Neural progenitor cell (in vitro differentiated cells): Measurements from ENCODE around the gene SNX30. TPM values are rescaled to one million over a fixed set of nuclear protein-coding genes. Genes with fewer than 3 reads are reported as not detected.
A peak's percentile ranks its signal among the peaks of the same experiment; 100 is the strongest.

ENCODE experiments used
- DNase-seq: peaks from one replicate; pipeline ENCODE4 v3.0.0-alpha.2; 2016; ENCODE audit warnings: low spot score
- H2AFZ ChIP-seq: fragments of 200-600 bp; sonication (generic); replicated peaks from 2 replicates; pipeline ENCODE4 v1.6.1; 2016; ENCODE audit warnings: antibody characterized with exemption
- H3F3A ChIP-seq: fragments of 200-600 bp; sonication (generic); 2 replicates; pipeline ENCODE4 v1.6.1; 2016; ENCODE audit warnings: antibody characterized with exemption, low read depth
- H3K27ac ChIP-seq: fragments of 200-600 bp; sonication (generic); 2 replicates; pipeline ENCODE4 v1.5.1; 2016; ENCODE audit warnings: mild to moderate bottlenecking
- H3K27me3 ChIP-seq: fragments of 200-600 bp; sonication (generic); 2 replicates; pipeline ENCODE4 v1.6.1; 2016; ENCODE audit warnings: mild to moderate bottlenecking, moderate library complexity
- H3K36me3 ChIP-seq: fragments of 200-600 bp; sonication (generic); 2 replicates; pipeline ENCODE4 v1.5.1; 2016
- H3K4me1 ChIP-seq: fragments of 200-600 bp; sonication (generic); 2 replicates; pipeline ENCODE4 v1.6.1; 2016; ENCODE audit warnings: mixed run types
- H3K4me2 ChIP-seq: fragments of 200-600 bp; sonication (generic); 2 replicates; pipeline ENCODE4 v1.6.1; 2016
- H3K4me3 ChIP-seq: fragments of 200-600 bp; sonication (generic); 2 replicates; pipeline ENCODE4 v1.5.1; 2016
- H3K79me2 ChIP-seq: fragments of 200-600 bp; sonication (generic); 2 replicates; pipeline ENCODE4 v1.6.1; 2016; ENCODE audit warnings: low read depth
- H3K9ac ChIP-seq: fragments of 200-600 bp; sonication (generic); 2 replicates; pipeline ENCODE4 v1.6.1; 2016
- H3K9me3 ChIP-seq: fragments of 200-600 bp; sonication (generic); 2 replicates; pipeline ENCODE4 v1.5.1; 2016; ENCODE audit warnings: low read depth
- H4K20me1 ChIP-seq: fragments of 200-600 bp; sonication (generic); 2 replicates; pipeline ENCODE4 v1.6.1; 2016; ENCODE audit warnings: low read depth
- H3K27ac Mint-ChIP-seq: 3 replicates; pipeline ENCODE4 v1.8.0; 2021; ENCODE audit warnings: mixed read lengths
- H3K27me3 Mint-ChIP-seq: 2 replicates; pipeline ENCODE4 v1.8.0; 2022; ENCODE audit warnings: low read depth, mild to moderate bottlenecking, inconsistent platforms, moderate library complexity, mixed read lengths; ENCODE audit not compliant: insufficient read depth
- H3K36me3 Mint-ChIP-seq: 3 replicates; pipeline ENCODE4 v1.8.0; 2021; ENCODE audit warnings: mixed read lengths
- H3K4me1 Mint-ChIP-seq: 3 replicates; pipeline ENCODE4 v1.8.0; 2021; ENCODE audit warnings: mixed read lengths
- H3K4me3 Mint-ChIP-seq: 3 replicates; pipeline ENCODE4 v1.8.0; 2021; ENCODE audit warnings: mild to moderate bottlenecking, moderate library complexity, mixed read lengths
- H3K9me3 Mint-ChIP-seq: 3 replicates; pipeline ENCODE4 v1.8.0; 2020; ENCODE audit warnings: mixed read lengths
- EZH2 ChIP-seq: fragments of 200-600 bp; sonication (generic); IDR thresholded peaks from 2 replicates; pipeline ENCODE4 v1.6.1; 2017; ENCODE audit warnings: antibody characterized with exemption, mild to moderate bottlenecking, moderate library complexity
- EZH2phosphoT487 ChIP-seq: fragments of 200-600 bp; sonication (generic); IDR thresholded peaks from 2 replicates; pipeline ENCODE4 v1.6.1; 2017; ENCODE audit warnings: antibody characterized with exemption
- total RNA-seq: library from RNA; depleted of rRNA; stranded (reverse); fragments of >200 nt; gene quantifications from 2 replicates; pipeline ENCODE4 v1.2.3, GENCODE V29; 2015; ENCODE audit warnings: low replicate concordance
- TF ChIP-seq, protein P1 (sequence below): fragments of 200-600 bp; sonication (generic); IDR thresholded peaks from 2 replicates; pipeline ENCODE4 v1.5.1; 2017; ENCODE audit warnings: antibody characterized with exemption, mild to moderate bottlenecking

The SNX30 gene
- total RNA-seq, 1 donor from 2014 or later = 19.9 TPM

DNA sequence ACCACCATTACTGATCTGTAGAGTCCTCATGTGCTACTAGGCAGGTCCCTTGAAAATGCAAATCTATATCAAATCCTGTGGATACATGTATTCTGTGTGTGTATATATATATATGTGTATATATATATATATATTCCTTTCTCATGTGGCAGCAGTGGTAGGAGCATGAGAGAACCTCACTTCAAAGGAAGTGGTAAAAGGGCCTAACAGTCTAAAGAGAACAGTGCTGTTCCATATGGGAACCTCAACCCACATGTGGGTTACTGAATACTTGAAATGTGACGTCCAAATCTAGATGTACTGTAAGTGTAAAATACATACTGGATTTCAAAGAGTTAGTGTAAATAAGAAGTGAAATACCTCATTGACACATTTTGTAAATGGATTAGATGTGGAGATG lies 134.8 kb downstream of the SNX30 start:
- H3K27me3 Mint-ChIP-seq = peaks cover 4% of the 10 kb centered on the region
- no peaks in the 10 kb centered on the region for H3K9me3 ChIP-seq
- no peaks in the 10 kb centered on the region for H3K79me2 ChIP-seq
- no peak overlapping the region for H3K27ac ChIP-seq
- no peaks in the 10 kb centered on the region for H4K20me1 ChIP-seq
- H3K9me3 Mint-ChIP-seq = peaks cover 1% of the 10 kb centered on the region
- H3K4me1 Mint-ChIP-seq = peaks cover 2% of the 10 kb centered on the region
- H3K36me3 Mint-ChIP-seq = peaks cover 2% of the 10 kb centered on the region
- no peak overlapping the region for H3K4me3 ChIP-seq
- H3K4me3 Mint-ChIP-seq = no peak overlapping the region
- H3K27me3 ChIP-seq = peaks cover 14% of the 10 kb centered on the region
- no peaks in the 10 kb centered on the region for H3F3A ChIP-seq
- no peak overlapping the region for H3K9ac ChIP-seq
- H2AFZ ChIP-seq = no peak overlapping the region
- no peak overlapping the region for H3K27ac Mint-ChIP-seq
- TF ChIP-seq, protein P1, sequence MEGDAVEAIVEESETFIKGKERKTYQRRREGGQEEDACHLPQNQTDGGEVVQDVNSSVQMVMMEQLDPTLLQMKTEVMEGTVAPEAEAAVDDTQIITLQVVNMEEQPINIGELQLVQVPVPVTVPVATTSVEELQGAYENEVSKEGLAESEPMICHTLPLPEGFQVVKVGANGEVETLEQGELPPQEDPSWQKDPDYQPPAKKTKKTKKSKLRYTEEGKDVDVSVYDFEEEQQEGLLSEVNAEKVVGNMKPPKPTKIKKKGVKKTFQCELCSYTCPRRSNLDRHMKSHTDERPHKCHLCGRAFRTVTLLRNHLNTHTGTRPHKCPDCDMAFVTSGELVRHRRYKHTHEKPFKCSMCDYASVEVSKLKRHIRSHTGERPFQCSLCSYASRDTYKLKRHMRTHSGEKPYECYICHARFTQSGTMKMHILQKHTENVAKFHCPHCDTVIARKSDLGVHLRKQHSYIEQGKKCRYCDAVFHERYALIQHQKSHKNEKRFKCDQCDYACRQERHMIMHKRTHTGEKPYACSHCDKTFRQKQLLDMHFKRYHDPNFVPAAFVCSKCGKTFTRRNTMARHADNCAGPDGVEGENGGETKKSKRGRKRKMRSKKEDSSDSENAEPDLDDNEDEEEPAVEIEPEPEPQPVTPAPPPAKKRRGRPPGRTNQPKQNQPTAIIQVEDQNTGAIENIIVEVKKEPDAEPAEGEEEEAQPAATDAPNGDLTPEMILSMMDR = no peak
- TF ChIP-seq EZH2 (no peak), EZH2phosphoT487 (no peak)
- H3K4me1 ChIP-seq = peaks cover 2% of the 10 kb centered on the region
- no peaks in the 10 kb centered on the region for H3K36me3 ChIP-seq
- DNase-seq = no peak
- no peak overlapping the region for H3K4me2 ChIP-seq

DNA sequence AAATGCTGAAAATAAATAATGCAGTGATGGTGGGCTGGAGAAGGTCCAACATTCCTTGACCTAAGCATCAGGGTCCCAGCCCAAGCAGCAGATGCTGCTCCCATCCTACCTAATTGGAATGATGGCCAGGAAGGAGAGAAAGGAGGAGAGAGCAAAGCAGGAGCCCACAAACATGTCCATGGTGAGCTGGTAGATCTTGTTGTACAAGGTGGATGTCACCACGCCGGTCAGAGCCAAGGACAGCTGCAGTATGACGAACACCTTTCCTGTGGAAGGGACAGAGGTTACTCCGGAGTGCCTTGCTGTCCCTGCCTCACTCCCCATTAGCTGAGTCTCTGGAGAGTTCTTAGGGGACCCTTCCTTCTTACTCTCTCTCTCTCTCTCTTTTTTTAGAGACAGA lies 135.8 kb downstream of the SNX30 start:
- Mint-ChIP-seq H3K9me3 (peaks cover 1% of the 10 kb centered on the region), H3K27me3 (peaks cover 6% of the 10 kb centered on the region), H3K4me1 (peaks cover 2% of the 10 kb centered on the region), H3K36me3 (peaks cover 2% of the 10 kb centered on the region), H3K27ac (no peak overlapping the region), H3K4me3 (no peak overlapping the region)
- Histone ChIP-seq H3K79me2 (no peaks in the 10 kb centered on the region), H3K4me1 (peaks cover 4% of the 10 kb centered on the region), H3K9me3 (no peaks in the 10 kb centered on the region), H3K27ac (no peak overlapping the region), H3F3A (no peaks in the 10 kb centered on the region), H3K4me3 (no peak overlapping the region), H3K9ac (no peak overlapping the region), H2AFZ (no peak overlapping the region), H4K20me1 (no peaks in the 10 kb centered on the region), H3K36me3 (no peaks in the 10 kb centered on the region), H3K27me3 (peaks cover 24% of the 10 kb centered on the region), H3K4me2 (no peak overlapping the region)
- DNase-seq = no peak
- no peak for TF ChIP-seq EZH2
- TF ChIP-seq, protein P1 = no peak
- TF ChIP-seq EZH2phosphoT487 = no peak

DNA sequence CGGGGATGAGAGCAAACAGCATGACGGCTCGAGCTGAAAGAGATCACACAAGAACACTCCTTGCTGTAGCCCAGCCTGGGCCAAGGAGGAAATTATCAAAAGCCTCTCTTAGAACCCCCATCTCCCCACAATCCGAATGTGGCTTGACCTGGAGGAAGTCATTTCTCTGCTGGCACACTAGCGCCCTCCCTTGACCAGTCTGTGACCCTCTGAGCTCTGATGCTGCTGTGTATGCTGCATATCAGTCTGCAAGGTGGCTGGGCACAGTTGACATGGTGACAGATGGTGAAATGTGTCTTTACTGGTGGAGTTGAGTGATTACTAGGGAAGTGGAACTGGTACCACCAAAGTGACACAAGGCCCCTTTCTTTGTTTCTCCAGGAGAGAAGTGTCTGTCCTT lies 136.8 kb downstream of the SNX30 start:
- H3K9ac ChIP-seq = no peak overlapping the region
- no peak overlapping the region for H2AFZ ChIP-seq
- peaks cover 35% of the 10 kb centered on the region for H3K27me3 ChIP-seq
- H3K4me3 ChIP-seq = no peak overlapping the region
- TF ChIP-seq EZH2phosphoT487 (no peak), EZH2 (no peak)
- TF ChIP-seq, protein P1 = peak; percentile 60
- no peak overlapping the region for H3K27ac ChIP-seq
- DNase-seq = peak; percentile 59
- H3K36me3 ChIP-seq = no peaks in the 10 kb centered on the region
- peaks cover 2% of the 10 kb centered on the region for H3K4me1 Mint-ChIP-seq
- H3K27me3 Mint-ChIP-seq = peaks cover 11% of the 10 kb centered on the region
- H3K9me3 Mint-ChIP-seq = peaks cover 1% of the 10 kb centered on the region
- no peaks in the 10 kb centered on the region for H3K9me3 ChIP-seq
- H3K79me2 ChIP-seq = no peaks in the 10 kb centered on the region
- H3K4me2 ChIP-seq = no peak overlapping the region
- no peak overlapping the region for H3K4me3 Mint-ChIP-seq
- no peak overlapping the region for H3K27ac Mint-ChIP-seq
- H4K20me1 ChIP-seq = no peaks in the 10 kb centered on the region
- peaks cover 4% of the 10 kb centered on the region for H3K4me1 ChIP-seq
- no peaks in the 10 kb centered on the region for H3F3A ChIP-seq
- H3K36me3 Mint-ChIP-seq = no peaks in the 10 kb centered on the region
